Measurements from ENCODE around the gene KCNJ1. TPM values are rescaled to one million over a fixed set of nuclear protein-coding genes. Genes with fewer than 3 reads are reported as not detected.

KCNJ1 gene
- total and polyA plus RNA-seq, 9 of the 15 experiments (the other 6 are each of a cell fraction or from before 2014, with no cell fraction given), result not detected

DNA sequence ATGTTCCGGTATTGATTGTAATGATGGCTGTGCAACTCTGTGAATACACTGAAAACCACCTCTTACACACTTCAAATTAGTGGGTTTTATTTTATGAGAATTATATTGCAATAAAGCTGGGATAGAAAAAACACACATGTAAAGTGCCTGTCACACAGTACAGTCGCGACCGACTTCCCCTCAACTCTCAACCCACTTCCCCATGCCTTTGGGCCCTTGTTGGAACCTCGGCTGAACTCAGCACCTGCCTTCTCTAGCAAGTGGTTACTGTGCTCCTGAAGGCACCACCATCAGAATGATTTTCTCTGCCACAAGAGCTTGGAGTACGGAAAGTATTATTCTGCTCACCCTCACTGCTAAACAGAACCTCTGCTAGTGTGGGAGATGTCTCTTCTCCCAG is 13.5 kb downstream of the KCNJ1 start:
- no peaks in the 10 kb centered on the region for H3K27me3 ChIP-seq (ENCODE audit: control insufficient read depth in 2 of 2, insufficient read depth in 2 of 2, low read length in 2 of 2)
- ChIA-PET POLR2A (no interaction called here), CTCF (ENCODE audit: low intra/inter-chr PET ratio) (no interaction called here)
- H3K36me3 ChIP-seq (ENCODE audit: control insufficient read depth, insufficient read depth, low read length), result no peaks in the 10 kb centered on the region
- no peak overlapping the region for H3K27ac ChIP-seq (ENCODE audit: extremely low read depth, low read depth, low read length)
- H4K20me1 ChIP-seq (replicated peaks; ENCODE audit: control insufficient read depth, insufficient read depth, low read length), result no peaks in the 10 kb centered on the region
- no peaks in the 10 kb centered on the region for H3K4me1 ChIP-seq (replicated peaks in 1 of 2; ENCODE audit: control insufficient read depth in 2 of 2, insufficient read depth in 2 of 2, low read length in 2 of 2)
- no peak overlapping the region for H2AFZ ChIP-seq (ENCODE audit: low read depth, low read length)
- ATAC-seq (no peak), DNase-seq (ENCODE audit: extremely low read depth in 1 of 4, low spot score in 3 of 4) (no peak), FAIRE-seq (no peak)
- no peak for TF ChIP-seq RNF2 (IDR thresholded peaks at IDR 0.05)
- TF ChIP-seq, protein P1, sequence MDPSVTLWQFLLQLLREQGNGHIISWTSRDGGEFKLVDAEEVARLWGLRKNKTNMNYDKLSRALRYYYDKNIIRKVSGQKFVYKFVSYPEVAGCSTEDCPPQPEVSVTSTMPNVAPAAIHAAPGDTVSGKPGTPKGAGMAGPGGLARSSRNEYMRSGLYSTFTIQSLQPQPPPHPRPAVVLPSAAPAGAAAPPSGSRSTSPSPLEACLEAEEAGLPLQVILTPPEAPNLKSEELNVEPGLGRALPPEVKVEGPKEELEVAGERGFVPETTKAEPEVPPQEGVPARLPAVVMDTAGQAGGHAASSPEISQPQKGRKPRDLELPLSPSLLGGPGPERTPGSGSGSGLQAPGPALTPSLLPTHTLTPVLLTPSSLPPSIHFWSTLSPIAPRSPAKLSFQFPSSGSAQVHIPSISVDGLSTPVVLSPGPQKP (CRISPR knock-in tag; IDR thresholded peaks at IDR 0.05), result no peak
- TF ChIP-seq ZNF75A (CRISPR knock-in tag; IDR thresholded peaks at IDR 0.05), result no peak
- TF ChIP-seq ZNF431 (CRISPR knock-in tag; IDR thresholded peaks at IDR 0.05), result no peak
- TF ChIP-seq FIP1L1 (IDR thresholded peaks at IDR 0.05; ENCODE audit: low read depth, low read length, poor library complexity, severe bottlenecking), result no peak
- TF ChIP-seq KDM2B (CRISPR knock-in tag; IDR thresholded peaks at IDR 0.05), result no peak
- TF ChIP-seq, protein P2, sequence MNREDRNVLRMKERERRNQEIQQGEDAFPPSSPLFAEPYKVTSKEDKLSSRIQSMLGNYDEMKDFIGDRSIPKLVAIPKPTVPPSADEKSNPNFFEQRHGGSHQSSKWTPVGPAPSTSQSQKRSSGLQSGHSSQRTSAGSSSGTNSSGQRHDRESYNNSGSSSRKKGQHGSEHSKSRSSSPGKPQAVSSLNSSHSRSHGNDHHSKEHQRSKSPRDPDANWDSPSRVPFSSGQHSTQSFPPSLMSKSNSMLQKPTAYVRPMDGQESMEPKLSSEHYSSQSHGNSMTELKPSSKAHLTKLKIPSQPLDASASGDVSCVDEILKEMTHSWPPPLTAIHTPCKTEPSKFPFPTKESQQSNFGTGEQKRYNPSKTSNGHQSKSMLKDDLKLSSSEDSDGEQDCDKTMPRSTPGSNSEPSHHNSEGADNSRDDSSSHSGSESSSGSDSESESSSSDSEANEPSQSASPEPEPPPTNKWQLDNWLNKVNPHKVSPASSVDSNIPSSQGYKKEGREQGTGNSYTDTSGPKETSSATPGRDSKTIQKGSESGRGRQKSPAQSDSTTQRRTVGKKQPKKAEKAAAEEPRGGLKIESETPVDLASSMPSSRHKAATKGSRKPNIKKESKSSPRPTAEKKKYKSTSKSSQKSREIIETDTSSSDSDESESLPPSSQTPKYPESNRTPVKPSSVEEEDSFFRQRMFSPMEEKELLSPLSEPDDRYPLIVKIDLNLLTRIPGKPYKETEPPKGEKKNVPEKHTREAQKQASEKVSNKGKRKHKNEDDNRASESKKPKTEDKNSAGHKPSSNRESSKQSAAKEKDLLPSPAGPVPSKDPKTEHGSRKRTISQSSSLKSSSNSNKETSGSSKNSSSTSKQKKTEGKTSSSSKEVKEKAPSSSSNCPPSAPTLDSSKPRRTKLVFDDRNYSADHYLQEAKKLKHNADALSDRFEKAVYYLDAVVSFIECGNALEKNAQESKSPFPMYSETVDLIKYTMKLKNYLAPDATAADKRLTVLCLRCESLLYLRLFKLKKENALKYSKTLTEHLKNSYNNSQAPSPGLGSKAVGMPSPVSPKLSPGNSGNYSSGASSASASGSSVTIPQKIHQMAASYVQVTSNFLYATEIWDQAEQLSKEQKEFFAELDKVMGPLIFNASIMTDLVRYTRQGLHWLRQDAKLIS (CRISPR knock-in tag; IDR thresholded peaks at IDR 0.05), result no peak
- TF ChIP-seq KLF16 (IDR thresholded peaks at IDR 0.05), result no peak
- no peak for TF ChIP-seq ZNF184 (CRISPR knock-in tag; IDR thresholded peaks at IDR 0.05)
- TF ChIP-seq GTF2E2 (tag; IDR thresholded peaks at IDR 0.05), result no peak
- TF ChIP-seq, protein P3, sequence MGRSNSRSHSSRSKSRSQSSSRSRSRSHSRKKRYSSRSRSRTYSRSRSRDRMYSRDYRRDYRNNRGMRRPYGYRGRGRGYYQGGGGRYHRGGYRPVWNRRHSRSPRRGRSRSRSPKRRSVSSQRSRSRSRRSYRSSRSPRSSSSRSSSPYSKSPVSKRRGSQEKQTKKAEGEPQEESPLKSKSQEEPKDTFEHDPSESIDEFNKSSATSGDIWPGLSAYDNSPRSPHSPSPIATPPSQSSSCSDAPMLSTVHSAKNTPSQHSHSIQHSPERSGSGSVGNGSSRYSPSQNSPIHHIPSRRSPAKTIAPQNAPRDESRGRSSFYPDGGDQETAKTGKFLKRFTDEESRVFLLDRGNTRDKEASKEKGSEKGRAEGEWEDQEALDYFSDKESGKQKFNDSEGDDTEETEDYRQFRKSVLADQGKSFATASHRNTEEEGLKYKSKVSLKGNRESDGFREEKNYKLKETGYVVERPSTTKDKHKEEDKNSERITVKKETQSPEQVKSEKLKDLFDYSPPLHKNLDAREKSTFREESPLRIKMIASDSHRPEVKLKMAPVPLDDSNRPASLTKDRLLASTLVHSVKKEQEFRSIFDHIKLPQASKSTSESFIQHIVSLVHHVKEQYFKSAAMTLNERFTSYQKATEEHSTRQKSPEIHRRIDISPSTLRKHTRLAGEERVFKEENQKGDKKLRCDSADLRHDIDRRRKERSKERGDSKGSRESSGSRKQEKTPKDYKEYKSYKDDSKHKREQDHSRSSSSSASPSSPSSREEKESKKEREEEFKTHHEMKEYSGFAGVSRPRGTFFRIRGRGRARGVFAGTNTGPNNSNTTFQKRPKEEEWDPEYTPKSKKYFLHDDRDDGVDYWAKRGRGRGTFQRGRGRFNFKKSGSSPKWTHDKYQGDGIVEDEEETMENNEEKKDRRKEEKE (IDR thresholded peaks at IDR 0.05; ENCODE audit: borderline replicate concordance in 1 of 2, control insufficient read depth in 1 of 2, low read depth in 2 of 2, low read length in 1 of 2), result no peak
- no peak for TF ChIP-seq ZNF239 (CRISPR knock-in tag; IDR thresholded peaks at IDR 0.05)
- TF ChIP-seq NFRKB (IDR thresholded peaks at IDR 0.05; ENCODE audit: low read depth), result no peak
- H3K4me3 ChIP-seq, result no peak overlapping the region
- no peaks in the 10 kb centered on the region for H3K79me2 ChIP-seq (ENCODE audit: control insufficient read depth, insufficient read depth, low read length)
- no peak overlapping the region for H3K4me2 ChIP-seq (ENCODE audit: insufficient read depth, low read length)
- 0% methylated on average over 6 of the region's 6 CpGs for WGBS (ENCODE audit: insufficient coverage, low coverage, missing lambda C conversion rate)
- no peak overlapping the region for H3K9ac ChIP-seq (ENCODE audit: insufficient read depth in 1 of 2, low read depth in 2 of 2, low read length in 2 of 2)
- in situ Hi-C loops (cut with MboI) (no loop called here), intact Hi-C loops (cut with micrococcal nuclease) (no loop called here)
- no TSS peak for BruUV-seq (replicated peaks)
- no peaks in the 10 kb centered on the region for H3K9me3 ChIP-seq (replicated peaks; ENCODE audit: control insufficient read depth, insufficient read depth, low read depth, low read length)
- H3K9me1 ChIP-seq (ENCODE audit: control insufficient read depth, insufficient read depth, low read length), result no peaks in the 10 kb centered on the region
